ENCODE results near the gene COL6A3. TPM values are rescaled to one million over a fixed set of nuclear protein-coding genes. Genes with fewer than 3 reads are reported as not detected.

The COL6A3 gene
- 100 to 1,000 TPM; 105 to 712 (median 274) TPM for total RNA-seq

GRCh38 chr2:237413777-237414661 is at the start of gene COL6A3:
TSS of gene COL6A3 (minus strand) at chr2:237414164. CDS start at chr2:237396817, 17,347 bp downstream.
- peak; percentile 67 for ATAC-seq (ENCODE audit: low FRiP score)
- no peak for DNase-seq (ENCODE audit: low spot score)

GRCh38 chr2:237459741-237460174 is 45.8 kb upstream of the COL6A3 start:
- no peak for TF ChIP-seq CTCF (IDR thresholded peaks at IDR 0.05)
- DNase-seq (ENCODE audit: low spot score) (no peak), ATAC-seq (ENCODE audit: low FRiP score) (peak; percentile 54)

More at GRCh38 chr2:237413777-237414661, at the start of gene COL6A3:
- no peak for TF ChIP-seq CTCF (IDR thresholded peaks at IDR 0.05)

- no peak for TF ChIP-seq CTCF (IDR thresholded peaks at IDR 0.05)
- ATAC-seq (ENCODE audit: low FRiP score) (no peak), DNase-seq (ENCODE audit: low spot score) (no peak)
These were observed 45.3 kb upstream of the COL6A3 start for GRCh38 chr2:237459226-237459625.

- DNase-seq (ENCODE audit: low spot score) (no peak), ATAC-seq (ENCODE audit: low FRiP score) (no peak)
- no peak for TF ChIP-seq CTCF (IDR thresholded peaks at IDR 0.05)
These were observed 44.6 kb upstream of the COL6A3 start for GRCh38 chr2:237458519-237458918.

GRCh38 chr2:237457388-237457941 is 43.5 kb upstream of the COL6A3 start:
- ATAC-seq (ENCODE audit: low FRiP score), result no peak
- DNase-seq (ENCODE audit: low spot score), result no peak
- TF ChIP-seq CTCF (IDR thresholded peaks at IDR 0.05), result no peak

GRCh38 chr2:237456200-237456843 is 42.4 kb upstream of the COL6A3 start:
- ATAC-seq (ENCODE audit: low FRiP score) (no peak), DNase-seq (ENCODE audit: low spot score) (no peak)
- no peak for TF ChIP-seq CTCF (IDR thresholded peaks at IDR 0.05)

Data from omental fat pad (tissue), 4 donors.